Karpas-422 (cell line): ENCODE measurements around the gene CSNK1G1. TPM values are rescaled to one million over a fixed set of nuclear protein-coding genes. Genes with fewer than 3 reads are reported as not detected.
"Not testable (repeated sequence)": the region's sequence is repeated elsewhere in the genome, so short reads cannot be mapped to it uniquely, and the experiment has no call there.

Experiments
- DNase-seq: peaks from one replicate; pipeline ENCODE4 v3.0.0-alpha.2; 2015
- H2AFZ ChIP-seq: fragments of 200-600 bp; sonication (generic); 2 replicates; pipeline ENCODE4 v1.6.1; 2014; ENCODE audit warnings: antibody characterized with exemption, low read length, mixed read lengths
- H3K27ac ChIP-seq: fragments of 200-600 bp; sonication (generic); 2 replicates; pipeline ENCODE4 v1.5.1; 2014; ENCODE audit warnings: mild to moderate bottlenecking, low read length, moderate library complexity
- H3K27me3 ChIP-seq: fragments of 200-600 bp; sonication (generic); 2 replicates; pipeline ENCODE4 v1.6.1; 2014; ENCODE audit warnings: low read length, mixed read lengths
- H3K36me3 ChIP-seq: fragments of 200-600 bp; sonication (generic); 2 replicates; pipeline ENCODE4 v1.6.1; 2014; ENCODE audit warnings: low read length, mixed read lengths; ENCODE audit not compliant: insufficient read depth
- H3K4me1 ChIP-seq: fragments of 200-600 bp; sonication (generic); 2 replicates; pipeline ENCODE4 v1.6.1; 2014; ENCODE audit warnings: mild to moderate bottlenecking, low read length, mixed read lengths
- H3K4me2 ChIP-seq: fragments of 200-600 bp; sonication (generic); 2 replicates; pipeline ENCODE4 v1.6.1; 2014; ENCODE audit warnings: low read length, low read depth, mild to moderate bottlenecking; ENCODE audit not compliant: poor library complexity, severe bottlenecking
- H3K4me3 ChIP-seq: fragments of 200-600 bp; sonication (generic); 2 replicates; pipeline ENCODE4 v1.5.1; 2014; ENCODE audit warnings: mild to moderate bottlenecking, antibody characterized with exemption, low read length, mixed read lengths
- H3K79me2 ChIP-seq: fragments of 200-600 bp; sonication (generic); 2 replicates; pipeline ENCODE4 v1.6.1; 2014; ENCODE audit warnings: mild to moderate bottlenecking, low read length, mixed read lengths
- H3K9ac ChIP-seq: fragments of 200-600 bp; sonication (generic); 2 replicates; pipeline ENCODE4 v1.6.0; 2014; ENCODE audit warnings: low read length
- H3K9me2 ChIP-seq: fragments of 200-600 bp; sonication (generic), shearing (Covaris generic); replicated peaks from 2 replicates; pipeline ENCODE4 v1.6.0; 2014; ENCODE audit warnings: mild to moderate bottlenecking, low read length, moderate library complexity; ENCODE audit not compliant: insufficient read depth
- H3K9me3 ChIP-seq: fragments of 300-700, 200-600 bp; sonication (generic); 2 replicates; pipeline ENCODE4 v1.6.1; 2014; ENCODE audit warnings: low read length, mixed read lengths
- H4K20me1 ChIP-seq: fragments of 200-600 bp; sonication (generic); 2 replicates; pipeline ENCODE4 v1.6.1; 2014; ENCODE audit warnings: mild to moderate bottlenecking, antibody characterized with exemption, low read length, low read depth; ENCODE audit not compliant: insufficient read depth
- total RNA-seq: library from RNA; depleted of rRNA; stranded (reverse); fragments of >200 nt; shearing (Covaris generic); gene quantifications from 2 replicates; pipeline ENCODE4 v1.2.3, GENCODE V29; 2014; ENCODE audit warnings: low replicate concordance; rRNA removed

CSNK1G1 gene
- 29.1 and 37.1 TPM in 2 replicates for total RNA-seq

DNA sequence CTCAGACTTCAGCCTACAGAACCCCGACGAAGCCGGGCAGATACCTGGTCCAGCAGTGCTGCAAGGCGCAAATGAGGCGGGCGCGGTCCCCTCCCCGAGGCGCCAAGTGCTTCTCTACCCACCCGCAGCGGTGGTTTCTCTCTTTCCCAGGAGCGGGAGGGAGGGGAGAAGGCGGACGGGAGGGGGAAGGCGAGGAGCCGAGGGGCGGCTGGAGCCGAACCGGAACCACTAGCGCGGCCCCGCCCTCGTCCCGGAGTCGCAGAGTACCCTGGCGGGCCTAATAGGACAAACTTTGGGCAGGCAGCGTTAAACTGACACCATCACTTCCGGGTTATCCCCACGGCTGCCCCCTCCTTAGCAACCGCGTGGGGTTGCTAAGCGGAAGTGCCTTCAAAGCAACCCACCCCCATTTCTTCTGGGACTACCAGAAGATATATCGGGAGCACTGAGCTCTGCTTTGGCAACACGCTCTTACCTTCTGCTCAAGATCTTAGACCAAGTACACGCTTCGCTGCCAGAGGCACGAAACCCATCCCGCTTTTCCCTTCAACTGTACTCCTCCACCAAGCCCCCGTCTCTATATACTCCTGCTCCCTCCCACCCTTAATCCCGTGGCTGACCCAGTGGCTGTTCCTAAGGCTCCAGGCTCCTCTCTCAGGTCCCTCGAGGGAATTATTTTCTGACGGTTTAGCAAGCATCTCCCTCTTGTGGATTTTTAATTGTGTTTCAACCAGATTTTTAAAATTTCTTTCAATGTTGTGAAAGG, at the start of gene CSNK1G1:
TSS of gene CSNK1G1 (minus strand) at position 230 of the 766 bp plus-strand sequence. CDS start 55,674 bp downstream, outside the sequence.
- H3K27me3 ChIP-seq = no peaks in the 10 kb centered on the region
- peaks cover 34% of the 10 kb centered on the region for H3K4me1 ChIP-seq
- no peaks in the 10 kb centered on the region for H3K36me3 ChIP-seq
- H3K4me2 ChIP-seq = peak within 1 kb of the TSS; percentile 98
- peak; percentile 98 for DNase-seq
- peak within 1 kb of the TSS; percentile 96 for H3K9ac ChIP-seq
- H3K79me2 ChIP-seq = peaks cover 53% of the 10 kb centered on the region
- no peaks in the 10 kb centered on the region for H3K9me2 ChIP-seq
- H3K4me3 ChIP-seq = peak within 1 kb of the TSS; percentile 96
- H2AFZ ChIP-seq = peak within 1 kb of the TSS; percentile 63
- H3K27ac ChIP-seq = peak within 1 kb of the TSS; percentile 89
- no peaks in the 10 kb centered on the region for H3K9me3 ChIP-seq
- H4K20me1 ChIP-seq = no peaks in the 10 kb centered on the region; the same call in 1 of the 2 replicates

DNA sequence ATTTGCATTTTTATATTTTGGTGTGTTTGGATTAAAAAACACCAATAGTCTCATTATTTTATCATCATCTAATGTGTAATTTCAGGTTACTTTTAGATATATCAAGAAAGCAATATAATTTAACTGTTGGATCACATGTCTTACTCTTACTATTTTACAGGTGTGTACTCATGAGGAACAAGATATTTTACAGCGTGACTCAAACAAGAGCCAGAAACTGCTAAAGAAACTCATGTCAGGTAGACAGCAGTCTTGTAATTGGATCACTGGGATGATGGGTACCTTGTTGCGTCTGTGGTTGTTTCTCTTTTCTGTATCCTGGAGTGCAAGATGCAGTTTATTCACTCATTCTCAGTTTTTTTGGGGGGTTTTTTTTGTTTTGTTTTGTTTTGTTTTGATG, 44.6 kb upstream of the CSNK1G1 start:
- no peak overlapping the region for H3K4me3 ChIP-seq
- no peaks in the 10 kb centered on the region for H3K4me1 ChIP-seq
- H3K79me2 ChIP-seq = no peaks in the 10 kb centered on the region
- no peaks in the 10 kb centered on the region for H3K9me2 ChIP-seq
- no peaks in the 10 kb centered on the region for H3K9me3 ChIP-seq
- no peak overlapping the region for H3K27ac ChIP-seq
- H3K36me3 ChIP-seq = peaks cover 12% of the 10 kb centered on the region; the same call in 1 of the 2 replicates
- no peaks in the 10 kb centered on the region for H4K20me1 ChIP-seq
- H3K4me2 ChIP-seq = no peak overlapping the region
- H3K9ac ChIP-seq = no peak overlapping the region
- no peaks in the 10 kb centered on the region for H3K27me3 ChIP-seq
- no peak overlapping the region for H2AFZ ChIP-seq
- DNase-seq = no peak

DNA sequence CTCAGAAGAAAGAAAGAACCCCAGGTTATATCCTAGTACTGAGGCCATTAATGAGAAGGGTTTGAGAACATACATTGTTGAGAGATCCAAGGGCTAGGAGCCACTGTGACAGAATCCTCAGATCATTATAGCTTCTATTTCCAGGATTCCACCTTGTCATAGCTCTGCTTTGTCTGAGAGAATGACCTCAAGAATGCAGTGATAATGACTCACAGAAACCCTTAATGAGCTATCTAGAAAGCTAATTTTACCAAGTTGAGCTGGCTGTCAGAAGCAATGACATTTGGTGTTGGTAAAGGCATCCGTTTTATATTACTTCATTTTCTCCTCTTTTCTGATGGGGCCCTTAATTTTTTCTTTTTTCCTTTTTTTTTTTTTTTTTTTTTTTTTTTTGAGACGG, 42.6 kb upstream of the CSNK1G1 start:
- Histone ChIP-seq H4K20me1 (no peaks in the 10 kb centered on the region), H3K79me2 (no peaks in the 10 kb centered on the region), H3K4me3 (no peak overlapping the region), H3K27ac (no peak overlapping the region), H2AFZ (no peak overlapping the region), H3K9me2 (no peaks in the 10 kb centered on the region), H3K27me3 (no peaks in the 10 kb centered on the region), H3K4me2 (no peak overlapping the region), H3K9ac (no peak overlapping the region), H3K36me3 (peaks cover 8% of the 10 kb centered on the region; the same call in 1 of the 2 replicates), H3K4me1 (no peaks in the 10 kb centered on the region), H3K9me3 (no peaks in the 10 kb centered on the region)
- no peak for DNase-seq

DNA sequence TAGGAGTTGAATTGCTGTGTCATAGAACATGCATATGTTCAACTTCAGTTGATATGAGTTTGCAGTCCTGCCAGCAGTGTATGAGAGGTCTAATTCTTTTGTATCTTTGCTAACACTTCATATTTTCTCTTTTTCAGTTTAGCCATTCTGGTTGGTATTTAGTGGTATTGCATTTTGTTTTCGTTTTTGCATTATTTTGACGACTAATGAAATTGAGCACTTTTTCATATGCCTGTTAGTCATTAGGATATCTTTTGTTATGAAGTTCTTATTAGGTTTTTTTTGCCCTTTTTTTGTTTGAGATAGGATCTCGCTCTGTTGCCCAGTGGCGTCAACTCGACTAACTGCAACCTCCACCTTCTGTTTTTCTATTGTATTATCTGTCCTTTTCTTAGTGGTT, 40.8 kb upstream of the CSNK1G1 start:
- no peak for DNase-seq
- Histone ChIP-seq H2AFZ (no peak overlapping the region), H3K27ac (no peak overlapping the region), H3K36me3 (peaks cover 8% of the 10 kb centered on the region; the same call in 1 of the 2 replicates), H3K9me3 (no peaks in the 10 kb centered on the region), H3K4me1 (0 out of 2 replicates have a peak, but pooled peaks cover 3% of the 10 kb centered on the region), H3K9ac (no peak overlapping the region), H3K27me3 (no peaks in the 10 kb centered on the region), H3K4me2 (no peak overlapping the region), H3K9me2 (no peaks in the 10 kb centered on the region), H3K4me3 (no peak overlapping the region), H3K79me2 (peaks cover 9% of the 10 kb centered on the region), H4K20me1 (no peaks in the 10 kb centered on the region)

DNA sequence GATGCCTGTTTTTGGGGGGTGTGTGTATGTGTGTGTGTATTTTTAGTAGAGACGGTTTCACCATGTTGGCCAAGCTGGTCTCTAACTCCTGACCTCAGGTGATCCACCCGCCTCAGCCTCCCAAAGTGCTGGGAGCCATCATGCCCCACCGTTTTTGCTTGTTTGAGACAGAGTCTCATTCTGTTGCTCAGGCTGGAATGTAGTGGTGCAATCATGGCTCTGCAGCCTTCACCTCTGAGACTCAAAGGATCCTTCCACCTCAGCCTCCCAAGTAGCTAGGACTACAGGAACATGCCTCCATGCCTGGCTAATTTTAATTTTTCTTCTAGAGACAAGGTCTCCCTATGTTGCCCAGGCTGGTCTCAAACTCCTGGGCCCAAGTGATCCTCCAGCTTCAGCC, 36.5 kb upstream of the CSNK1G1 start:
- not testable (repeated sequence) for DNase-seq, H3K9me2 ChIP-seq, H3K27ac ChIP-seq, H3K9me3 ChIP-seq, H4K20me1 ChIP-seq, H3K27me3 ChIP-seq, H2AFZ ChIP-seq, H3K36me3 ChIP-seq, H3K4me2 ChIP-seq, H3K9ac ChIP-seq, H3K4me3 ChIP-seq
- H3K4me1 ChIP-seq = peaks cover 14% of the 10 kb centered on the region
- peaks cover 37% of the 10 kb centered on the region for H3K79me2 ChIP-seq

DNA sequence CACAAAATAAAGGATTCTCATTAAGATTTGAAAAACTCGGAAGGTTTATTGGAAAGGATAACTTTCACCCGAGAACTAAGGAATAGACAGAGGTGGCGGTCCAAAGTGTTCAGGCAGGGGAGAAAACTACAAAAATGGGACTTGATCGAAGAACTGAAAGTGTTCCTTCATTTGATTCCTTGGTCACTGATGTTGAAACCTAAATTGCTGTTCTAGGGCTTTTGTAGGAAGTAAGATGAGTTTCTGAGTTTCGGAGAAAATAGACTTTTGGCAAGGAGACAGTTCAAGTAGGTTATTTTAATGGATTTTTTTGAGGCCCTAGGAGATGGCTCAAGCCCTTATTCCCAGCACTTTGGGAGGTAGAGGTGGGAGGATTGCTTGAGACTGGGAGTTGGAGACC, 33.1 kb upstream of the CSNK1G1 start:
- no peak for DNase-seq
- H3K9ac ChIP-seq = no peak overlapping the region
- H4K20me1 ChIP-seq = no peaks in the 10 kb centered on the region
- H3K4me3 ChIP-seq = peak overlapping the region; percentile 100
- no peaks in the 10 kb centered on the region; the same call in 1 of the 2 replicates for H3K36me3 ChIP-seq
- no peak overlapping the region for H2AFZ ChIP-seq
- no peak overlapping the region for H3K27ac ChIP-seq
- H3K4me2 ChIP-seq = peak overlapping the region; percentile 97
- H3K4me1 ChIP-seq = peaks cover 21% of the 10 kb centered on the region
- peaks cover 42% of the 10 kb centered on the region for H3K79me2 ChIP-seq
- H3K9me2 ChIP-seq = no peaks in the 10 kb centered on the region
- no peaks in the 10 kb centered on the region for H3K27me3 ChIP-seq
- H3K9me3 ChIP-seq = no peaks in the 10 kb centered on the region

DNA sequence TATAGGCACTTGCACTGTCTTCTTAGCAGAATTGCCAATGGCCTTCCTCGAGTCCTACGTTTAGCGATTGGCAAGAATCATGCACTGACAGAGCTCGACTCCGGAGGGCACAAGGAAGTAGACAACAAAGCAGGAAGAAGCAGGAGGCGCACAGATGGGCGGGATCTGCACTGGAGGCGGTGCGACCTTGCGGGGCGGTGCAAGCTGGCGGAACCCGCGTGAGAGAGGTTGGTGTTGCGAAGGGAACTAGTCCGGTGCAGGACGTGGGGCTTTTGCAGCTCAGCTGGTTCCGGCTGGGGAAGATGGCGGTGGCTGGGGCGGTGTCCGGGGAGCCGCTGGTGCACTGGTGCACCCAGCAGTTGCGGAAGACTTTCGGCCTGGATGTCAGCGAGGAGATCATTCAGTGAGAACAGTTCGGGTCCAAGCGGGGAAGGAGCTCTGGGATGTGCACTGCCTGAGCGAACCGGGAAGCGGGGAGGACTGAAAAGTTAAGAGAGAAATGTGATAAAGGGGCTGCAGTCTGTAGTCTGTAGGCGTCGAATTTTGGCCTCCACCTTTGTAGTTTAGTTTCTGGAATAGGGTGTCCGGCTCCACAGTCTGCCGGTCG, 31.7 kb upstream of the CSNK1G1 start, which contains the start of gene TRIP4:
TSS of gene TRIP4 (plus strand) at position 275 of the 607 bp plus-strand sequence. CDS start at position 303, 28 bp downstream.
- H3K9ac ChIP-seq = peak within 1 kb of the TSS; percentile 78
- H3K9me2 ChIP-seq = no peaks in the 10 kb centered on the region
- DNase-seq = peak; percentile 98
- peak within 1 kb of the TSS; percentile 97 for H3K4me2 ChIP-seq
- peaks cover 39% of the 10 kb centered on the region for H3K79me2 ChIP-seq
- no peaks in the 10 kb centered on the region for H3K27me3 ChIP-seq
- H2AFZ ChIP-seq = peak within 1 kb of the TSS; percentile 92
- H4K20me1 ChIP-seq = no peaks in the 10 kb centered on the region
- H3K9me3 ChIP-seq = no peaks in the 10 kb centered on the region
- H3K4me3 ChIP-seq = peak within 1 kb of the TSS; percentile 100
- no peaks in the 10 kb centered on the region for H3K36me3 ChIP-seq
- peak within 1 kb of the TSS; percentile 47 for H3K27ac ChIP-seq
- H3K4me1 ChIP-seq = peaks cover 21% of the 10 kb centered on the region

DNA sequence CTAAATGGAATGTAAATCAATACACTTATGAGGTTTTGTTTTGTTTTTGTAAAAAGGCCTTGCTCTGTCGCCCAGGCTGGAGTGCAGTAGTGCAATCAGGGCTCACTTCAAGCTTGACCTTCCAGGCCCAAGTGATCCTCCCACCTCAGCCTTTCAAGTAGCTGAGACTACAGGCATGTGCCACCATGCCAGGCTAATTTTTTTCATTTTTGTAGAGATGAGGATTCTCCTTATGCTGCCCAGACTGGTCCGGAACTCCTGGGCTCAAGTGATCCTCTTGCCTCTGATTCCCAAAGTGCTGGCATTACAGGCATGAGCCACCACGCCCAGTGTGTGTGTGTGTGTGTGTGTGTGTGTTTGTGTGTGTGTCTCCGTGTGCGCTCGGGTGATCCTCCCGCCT, 30.3 kb upstream of the CSNK1G1 start:
- Histone ChIP-seq H3K9me3 (no peaks in the 10 kb centered on the region), H3K4me3 (peak overlapping the region; percentile 100; the same call in 1 of the 2 replicates), H3K27ac (no peak overlapping the region), H3K36me3 (no peaks in the 10 kb centered on the region), H3K9ac (no peak overlapping the region), H3K27me3 (no peaks in the 10 kb centered on the region), H3K9me2 (no peaks in the 10 kb centered on the region), H3K4me1 (peaks cover 26% of the 10 kb centered on the region), H3K4me2 (peak overlapping the region; percentile 97), H4K20me1 (no peaks in the 10 kb centered on the region), H2AFZ (no peak overlapping the region), H3K79me2 (peaks cover 29% of the 10 kb centered on the region)
- no peak for DNase-seq
